OCI-LY1 (cell line): ENCODE results near the gene TEX14.
"Not testable (repeated sequence)": the region's sequence is repeated elsewhere in the genome, so short reads cannot be mapped to it uniquely, and the experiment has no call there.

Experiments
- H2AFZ ChIP-seq: fragments of 200-600 bp; sonication (generic), shearing (Covaris generic); 2 replicates; pipeline ENCODE4 v1.6.0; 2014; ENCODE audit warnings: antibody characterized with exemption, mild to moderate bottlenecking, low read length
- H3F3A ChIP-seq: fragments of 200-600 bp; sonication (generic), shearing (Covaris generic); 2 replicates; pipeline ENCODE4 v1.6.0; 2014; ENCODE audit warnings: mild to moderate bottlenecking, antibody characterized with exemption, low read length, moderate library complexity; ENCODE audit not compliant: insufficient read depth
- H3K27ac ChIP-seq: fragments of 200-600 bp; sonication (generic); 2 replicates; pipeline ENCODE4 v1.5.1; 2014; ENCODE audit warnings: low read length, mixed run types, mild to moderate bottlenecking, low read depth; ENCODE audit not compliant: poor library complexity, severe bottlenecking
- H3K27me3 ChIP-seq: fragments of 200-600 bp; sonication (generic); 2 replicates; pipeline ENCODE4 v1.6.0; 2014; ENCODE audit warnings: antibody characterized with exemption, mild to moderate bottlenecking, low read length, moderate library complexity; ENCODE audit not compliant: insufficient read depth
- H3K36me3 ChIP-seq: fragments of 200-600 bp; sonication (generic); 2 replicates; pipeline ENCODE4 v1.6.1; 2014; ENCODE audit warnings: mild to moderate bottlenecking, antibody characterized with exemption, low read length, moderate library complexity, mixed read lengths; ENCODE audit not compliant: insufficient read depth
- H3K4me1 ChIP-seq: fragments of 200-600 bp; sonication (generic); 2 replicates; pipeline ENCODE4 v1.5.1; 2014; ENCODE audit warnings: mild to moderate bottlenecking, low read length, moderate library complexity; ENCODE audit not compliant: insufficient read depth, severe bottlenecking
- H3K4me2 ChIP-seq: fragments of 200-600 bp; sonication (generic), shearing (Covaris generic); 2 replicates; pipeline ENCODE4 v1.6.1; 2014; ENCODE audit warnings: low read length
- H3K4me3 ChIP-seq: fragments of 200-600 bp; sonication (generic); 2 replicates; pipeline ENCODE4 v1.5.1; 2014; ENCODE audit warnings: low read length, low read depth, mild to moderate bottlenecking, mixed read lengths; ENCODE audit not compliant: poor library complexity, severe bottlenecking
- H3K79me2 ChIP-seq: fragments of 200-600 bp; shearing (Covaris generic); 2 replicates; pipeline ENCODE4 v1.6.1; 2016; ENCODE audit warnings: mixed run types, low read length, mixed read lengths; ENCODE audit not compliant: insufficient read depth
- H3K9ac ChIP-seq: fragments of 200-600 bp; sonication (generic), shearing (Covaris generic); 2 replicates; pipeline ENCODE4 v1.6.1; 2014; ENCODE audit warnings: mild to moderate bottlenecking, low read length, mixed read lengths
- H3K9me2 ChIP-seq: fragments of 200-600 bp; sonication (generic), shearing (Covaris generic); 2 replicates; pipeline ENCODE4 v1.6.1; 2014; ENCODE audit warnings: low read depth, mild to moderate bottlenecking, low read length, mixed read lengths
- H3K9me3 ChIP-seq: fragments of 200-600 bp; shearing (Covaris generic); 2 replicates; pipeline ENCODE4 v1.6.1; 2014; ENCODE audit warnings: low read length, mixed read lengths
- H4K20me1 ChIP-seq: fragments of 200-600 bp; sonication (generic), shearing (Covaris generic); 2 replicates; pipeline ENCODE4 v1.6.0; 2016; ENCODE audit warnings: mild to moderate bottlenecking, low read length; ENCODE audit not compliant: insufficient read depth
- EZH2 ChIP-seq: fragments of 200-600 bp; sonication (generic), shearing (Covaris generic); IDR thresholded peaks from 2 replicates; pipeline ENCODE4 v1.8.0; 2017; ENCODE audit warnings: borderline replicate concordance, mixed run types, mild to moderate bottlenecking, antibody characterized with exemption, low read length, moderate library complexity, mixed read lengths
- TF ChIP-seq, protein P1 (sequence below): fragments of 200-600 bp; sonication (generic), shearing (Covaris generic); IDR thresholded peaks from 2 replicates; pipeline ENCODE4 v1.5.1; 2017; ENCODE audit warnings: mild to moderate bottlenecking, antibody characterized with exemption, low read length, moderate library complexity, mixed read lengths

The TEX14 gene

DNA sequence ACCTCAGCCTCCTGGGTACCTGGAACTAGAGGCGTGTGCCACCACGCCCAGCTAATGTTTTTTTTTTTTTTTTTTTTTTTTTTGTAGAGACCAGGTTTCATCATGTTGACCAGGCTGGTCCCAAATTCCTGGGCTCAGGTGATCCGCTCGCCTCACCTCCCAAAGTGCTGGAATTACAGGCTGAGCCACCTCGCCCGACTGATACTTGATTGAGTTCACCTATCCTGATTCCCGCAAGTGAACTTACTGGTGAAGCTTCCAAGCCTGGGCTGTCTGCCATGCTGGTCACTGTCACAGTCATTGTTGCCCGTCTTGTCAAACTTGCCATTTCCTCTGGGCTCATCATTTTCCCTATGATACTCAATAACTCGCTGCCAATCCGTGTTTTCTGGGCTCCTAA is 106.3 kb downstream of the TEX14 start:
- Histone ChIP-seq H3K9me3 (no peaks in the 10 kb centered on the region), H3K27me3 (no peaks in the 10 kb centered on the region; the same call in 1 of the 2 replicates), H3K4me1 (no peaks in the 10 kb centered on the region), H3K27ac (no peak overlapping the region), H3K36me3 (no peaks in the 10 kb centered on the region), H3K9ac (no peak overlapping the region), H4K20me1 (no peaks in the 10 kb centered on the region), H3K79me2 (no peaks in the 10 kb centered on the region), H2AFZ (no peak overlapping the region), H3K4me2 (no peak overlapping the region), H3K4me3 (no peak overlapping the region), H3F3A (no peaks in the 10 kb centered on the region), H3K9me2 (no peaks in the 10 kb centered on the region)
- TF ChIP-seq EZH2 = no peak
- TF ChIP-seq, protein P1, sequence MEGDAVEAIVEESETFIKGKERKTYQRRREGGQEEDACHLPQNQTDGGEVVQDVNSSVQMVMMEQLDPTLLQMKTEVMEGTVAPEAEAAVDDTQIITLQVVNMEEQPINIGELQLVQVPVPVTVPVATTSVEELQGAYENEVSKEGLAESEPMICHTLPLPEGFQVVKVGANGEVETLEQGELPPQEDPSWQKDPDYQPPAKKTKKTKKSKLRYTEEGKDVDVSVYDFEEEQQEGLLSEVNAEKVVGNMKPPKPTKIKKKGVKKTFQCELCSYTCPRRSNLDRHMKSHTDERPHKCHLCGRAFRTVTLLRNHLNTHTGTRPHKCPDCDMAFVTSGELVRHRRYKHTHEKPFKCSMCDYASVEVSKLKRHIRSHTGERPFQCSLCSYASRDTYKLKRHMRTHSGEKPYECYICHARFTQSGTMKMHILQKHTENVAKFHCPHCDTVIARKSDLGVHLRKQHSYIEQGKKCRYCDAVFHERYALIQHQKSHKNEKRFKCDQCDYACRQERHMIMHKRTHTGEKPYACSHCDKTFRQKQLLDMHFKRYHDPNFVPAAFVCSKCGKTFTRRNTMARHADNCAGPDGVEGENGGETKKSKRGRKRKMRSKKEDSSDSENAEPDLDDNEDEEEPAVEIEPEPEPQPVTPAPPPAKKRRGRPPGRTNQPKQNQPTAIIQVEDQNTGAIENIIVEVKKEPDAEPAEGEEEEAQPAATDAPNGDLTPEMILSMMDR = no peak

DNA sequence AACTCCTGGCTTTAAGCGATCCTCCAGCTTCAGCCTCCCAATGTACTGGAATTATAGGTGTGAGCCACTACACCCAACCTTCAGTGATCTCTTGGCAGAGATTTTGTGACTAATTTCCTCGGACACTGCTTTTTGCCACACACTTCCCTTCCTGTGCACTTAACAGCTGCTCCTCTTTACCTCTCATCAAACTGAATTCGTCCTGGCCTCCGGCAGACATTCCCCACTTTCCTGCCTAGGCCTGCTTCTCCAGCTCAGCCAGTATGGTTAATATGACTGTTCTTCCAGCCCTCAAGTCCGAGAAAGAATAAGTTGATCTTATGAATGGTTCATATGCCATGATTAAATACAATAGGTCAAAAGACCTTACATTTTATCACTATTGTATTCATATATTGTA is 108.4 kb downstream of the TEX14 start:
- Histone ChIP-seq H3K9me3 (no peaks in the 10 kb centered on the region), H3K36me3 (no peaks in the 10 kb centered on the region), H3K4me3 (no peak overlapping the region), H3F3A (no peaks in the 10 kb centered on the region), H2AFZ (no peak overlapping the region), H3K4me1 (no peaks in the 10 kb centered on the region), H3K27me3 (no peaks in the 10 kb centered on the region; the same call in 1 of the 2 replicates), H3K9me2 (no peaks in the 10 kb centered on the region), H3K9ac (no peak overlapping the region), H3K79me2 (no peaks in the 10 kb centered on the region), H3K27ac (no peak overlapping the region), H3K4me2 (no peak overlapping the region), H4K20me1 (no peaks in the 10 kb centered on the region)
- TF ChIP-seq EZH2 = no peak
- TF ChIP-seq, protein P1 = no peak

DNA sequence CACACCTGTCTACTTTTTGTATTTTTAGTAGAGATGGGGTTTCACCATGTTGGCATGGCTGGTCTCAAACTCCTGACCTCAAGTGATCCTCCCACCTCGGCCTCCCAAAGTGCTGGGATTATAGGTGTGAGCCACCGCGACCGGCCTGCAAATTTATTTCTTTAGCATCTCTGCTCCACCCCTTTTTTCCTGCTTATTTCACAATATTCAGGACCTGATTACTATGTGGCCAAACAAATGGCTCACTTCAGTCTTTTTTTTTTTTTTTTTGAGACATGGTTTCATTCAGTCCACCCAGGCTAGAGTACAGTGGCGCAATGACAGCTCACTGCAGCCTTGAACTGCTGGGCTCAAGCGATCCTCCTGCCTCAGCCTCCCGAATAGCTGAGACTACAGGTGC is 109.1 kb downstream of the TEX14 start:
- not testable (repeated sequence) for H4K20me1 ChIP-seq, H3K4me3 ChIP-seq

DNA sequence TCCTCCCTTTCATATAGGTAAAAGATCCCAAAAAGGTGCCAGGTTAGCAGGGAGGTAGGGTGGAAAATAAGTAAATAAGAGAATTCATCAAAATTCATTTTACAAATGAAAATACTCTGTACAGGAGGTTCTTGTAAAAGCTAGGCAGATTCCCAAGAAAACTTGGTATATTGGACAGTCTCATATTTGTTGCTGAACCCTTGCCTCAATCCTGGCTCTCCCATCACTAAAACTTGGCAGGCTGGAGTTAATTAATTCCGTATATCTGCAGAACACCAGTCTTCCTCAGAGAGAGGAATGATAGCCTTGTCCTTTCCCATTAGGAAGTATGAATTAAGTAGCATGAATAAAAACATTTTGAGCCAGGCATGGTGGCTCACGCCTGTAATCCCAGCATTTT is 111.2 kb downstream of the TEX14 start:
- H3K9me2 ChIP-seq = no peaks in the 10 kb centered on the region
- no peak overlapping the region for H3K4me3 ChIP-seq
- no peak overlapping the region for H3K4me2 ChIP-seq
- no peaks in the 10 kb centered on the region for H4K20me1 ChIP-seq
- no peak overlapping the region for H2AFZ ChIP-seq
- TF ChIP-seq, protein P1 = no peak
- no peak for TF ChIP-seq EZH2
- H3K27me3 ChIP-seq = no peaks in the 10 kb centered on the region; the same call in 1 of the 2 replicates
- H3K27ac ChIP-seq = no peak overlapping the region
- H3K79me2 ChIP-seq = no peaks in the 10 kb centered on the region
- no peak overlapping the region for H3K9ac ChIP-seq
- H3K4me1 ChIP-seq = no peaks in the 10 kb centered on the region
- H3F3A ChIP-seq = no peaks in the 10 kb centered on the region
- H3K9me3 ChIP-seq = no peaks in the 10 kb centered on the region
- H3K36me3 ChIP-seq = no peaks in the 10 kb centered on the region

More for the DNA sequence above, 109.1 kb downstream of the TEX14 start:
- H3K4me1 ChIP-seq, H3K9me3 ChIP-seq, H3K4me2 ChIP-seq, H2AFZ ChIP-seq, H3K27ac ChIP-seq, H3F3A ChIP-seq, H3K9me2 ChIP-seq, H3K36me3 ChIP-seq, H3K79me2 ChIP-seq, H3K9ac ChIP-seq, H3K27me3 ChIP-seq: not testable (repeated sequence)
